Upper lobe of left lung (tissue), 6 donors: ENCODE measurements around the gene VMP1. TPM values are rescaled to one million over a fixed set of nuclear protein-coding genes. Genes with fewer than 3 reads are reported as not detected.

Experiments
- ATAC-seq, 2 donors: fragments of 200-7000 bp; cut with Tn5 transposase; one replicate each; pipeline ENCODE4 v1.9.1; 2022; ENCODE audit warnings: mild to moderate bottlenecking in 2 of 2, moderate library complexity in 2 of 2; ENCODE audit not compliant: low FRiP score in 2 of 2
- DNase-seq, 2 donors: peaks; one replicate each; pipeline ENCODE4 v3.0.0-alpha.2; 2019 to 2020
- H3K27ac ChIP-seq, 4 donors: fragments of 200-600 bp; sonication (generic); one replicate each; pipeline ENCODE4 v1.5.1; 2016 to 2019
- H3K27me3 ChIP-seq, 4 donors: fragments of 200-600 bp; sonication (generic); one replicate each; pipeline ENCODE4 v1.5.1; 2017 to 2019
- H3K36me3 ChIP-seq, 4 donors: fragments of 200-600 bp; sonication (generic); one replicate each; pipeline ENCODE4 v1.5.1; 2016 to 2019
- H3K4me1 ChIP-seq, 4 donors: fragments of 200-600 bp; sonication (generic); one replicate each; pipeline ENCODE4 v1.5.1; 2018 to 2019
- H3K4me3 ChIP-seq, 4 donors: fragments of 200-600 bp; sonication (generic); one replicate each; pipeline ENCODE4 v1.5.1; 2017 to 2019; ENCODE audit warnings: mild to moderate bottlenecking in 2 of 4, moderate library complexity in 1 of 4
- H3K9me3 ChIP-seq, 4 donors: fragments of 200-600 bp; sonication (generic); one replicate each; pipeline ENCODE4 v1.5.1; 2018 to 2019
- CTCF ChIP-seq, 6 experiments: fragments of 450-650 bp in 4 of 6; fragments of 200-600 bp in 2 of 6; sonication (generic) in 2 of 6; IDR thresholded peaks; one replicate each; pipeline ENCODE4 v1.5.1; 2016 to 2019; ENCODE audit warnings: antibody characterized with exemption in 6 of 6
- EP300 ChIP-seq, 4 donors: sonication (generic); formaldehyde crosslinking; IDR thresholded peaks; one replicate each; pipeline ENCODE4 v1.5.1; 2017; ENCODE audit warnings: antibody characterized with exemption in 4 of 4, control low read depth in 2 of 4
- POLR2A ChIP-seq, 4 donors: fragments of 450-650 bp; IDR thresholded peaks; one replicate each; pipeline ENCODE4 v1.5.1; 2016 to 2017; ENCODE audit warnings: antibody characterized with exemption in 4 of 4, mild to moderate bottlenecking in 2 of 4
- POLR2AphosphoS5 ChIP-seq, 2 donors: sonication (generic); formaldehyde crosslinking; IDR thresholded peaks; one replicate each; pipeline ENCODE4 v1.5.1; 2017; ENCODE audit warnings: antibody characterized with exemption in 2 of 2
- WGBS, 2 donors: methylation state at CpG; one replicate each; pipeline ENCODE4 v1.1.5; 2017 to 2018; 5-methylcytosine and 5-hydroxymethylcytosine counted together
- total RNA-seq, 6 donors: library from RNA; depleted of rRNA in 4 of 6; stranded (reverse); fragments of >200 nt in 4 of 6; gene quantifications; one replicate each; pipeline versions ENCODE4 v1.1.0 to v1.2.1, GENCODE V29; 2016 to 2021
- donor health status: DM: no; HTN: no; CAD: no; lungs with moderate emphysema.
- donor health status: DM: no; HTN: yes; CAD: no; lungs with severe emphysema.

Gene VMP1
- total RNA-seq, 6 donors from 2014 or later = 124 to 246 (median 181) TPM

GRCh38 chr17:59793205-59793604, 85.8 kb downstream of the VMP1 start:
- no peaks in the 10 kb centered on the region for H3K9me3 ChIP-seq
- peaks cover 0 to 3% (median 0%) of the 10 kb centered on the region in 4 donors for H3K36me3 ChIP-seq
- no peak for TF ChIP-seq POLR2A (IDR thresholded peaks at IDR 0.05)
- no peak for TF ChIP-seq CTCF (IDR thresholded peaks at IDR 0.05)
- TF ChIP-seq EP300 (IDR thresholded peaks at IDR 0.05) = no peak
- no peak for TF ChIP-seq POLR2AphosphoS5 (IDR thresholded peaks at IDR 0.05)
- no peak overlapping the region for H3K4me3 ChIP-seq
- 73% methylated on average over 6 of the region's 6 CpGs; no CpG with 5 or more reads in 1 of the 2 donors for WGBS, 2 donors
- peak overlapping the region in 1 of 4 donors; percentile 75 for H3K27ac ChIP-seq
- peaks cover 8 to 18% (median 13%) of the 10 kb centered on the region in 4 donors for H3K4me1 ChIP-seq
- ATAC-seq (peak in 1 of 2 donors; percentile 53), DNase-seq (no peak)
- no peaks in the 10 kb centered on the region for H3K27me3 ChIP-seq

- ATAC-seq = no peak
- WGBS, 2 donors = 83 to 88% methylated on average over 4 of the region's 4 CpGs
- peaks cover 3 to 12% (median 4%) of the 10 kb centered on the region in 4 donors for H3K4me1 ChIP-seq
- H3K27ac ChIP-seq = no peak overlapping the region
- H3K4me3 ChIP-seq = no peak overlapping the region
- peaks cover 0 to 3% (median 0%) of the 10 kb centered on the region in 4 donors for H3K36me3 ChIP-seq
- H3K27me3 ChIP-seq = no peaks in the 10 kb centered on the region
- TF ChIP-seq POLR2A (IDR thresholded peaks at IDR 0.05) (no peak), CTCF (IDR thresholded peaks at IDR 0.05) (no peak), EP300 (IDR thresholded peaks at IDR 0.05) (no peak), POLR2AphosphoS5 (IDR thresholded peaks at IDR 0.05) (no peak)
- DNase-seq = no peak
- no peaks in the 10 kb centered on the region for H3K9me3 ChIP-seq
Measured at GRCh38 chr17:59796138-59796537, 88.7 kb downstream of the VMP1 start.

- no peak overlapping the region for H3K27ac ChIP-seq
- WGBS, 2 donors = 74 to 87% methylated on average over 2 of the region's 2 CpGs
- TF ChIP-seq POLR2A (IDR thresholded peaks at IDR 0.05) (no peak), EP300 (IDR thresholded peaks at IDR 0.05) (no peak), POLR2AphosphoS5 (IDR thresholded peaks at IDR 0.05) (no peak), CTCF (IDR thresholded peaks at IDR 0.05) (no peak)
Measured at GRCh38 chr17:59796785-59797205, 89.3 kb downstream of the VMP1 start.

GRCh38 chr17:59798111-59798510, 90.7 kb downstream of the VMP1 start:
- TF ChIP-seq EP300 (IDR thresholded peaks at IDR 0.05) (no peak), CTCF (IDR thresholded peaks at IDR 0.05) (no peak), POLR2A (IDR thresholded peaks at IDR 0.05) (no peak)
- H3K4me1 ChIP-seq = peaks cover 4 to 8% (median 7%) of the 10 kb centered on the region in 4 donors
- no peak overlapping the region for H3K4me3 ChIP-seq
- no peaks in the 10 kb centered on the region for H3K9me3 ChIP-seq
- ATAC-seq (no peak), DNase-seq (no peak)
- WGBS, 2 donors = 65 to 93% methylated on average over 4 of the region's 4 CpGs
- no peaks in the 10 kb centered on the region for H3K36me3 ChIP-seq
- no peak overlapping the region for H3K27ac ChIP-seq
- H3K27me3 ChIP-seq = no peaks in the 10 kb centered on the region

More at GRCh38 chr17:59796785-59797205, 89.3 kb downstream of the VMP1 start:
- Histone ChIP-seq H3K9me3 (no peaks in the 10 kb centered on the region), H3K4me3 (no peak overlapping the region), H3K4me1 (peaks cover 2 to 9% (median 4%) of the 10 kb centered on the region in 4 donors), H3K27me3 (no peaks in the 10 kb centered on the region), H3K36me3 (peaks cover 0 to 3% (median 0%) of the 10 kb centered on the region in 4 donors)
- no peak for DNase-seq
- ATAC-seq = no peak

- no peaks in the 10 kb centered on the region for H3K27me3 ChIP-seq
- 87 to 91% methylated on average over 6 of the region's 6 CpGs for WGBS, 2 donors
- peaks cover 8 to 20% (median 13%) of the 10 kb centered on the region in 4 donors for H3K4me1 ChIP-seq
- no peak overlapping the region for H3K27ac ChIP-seq
- no peaks in the 10 kb centered on the region for H3K9me3 ChIP-seq
- no peak for TF ChIP-seq CTCF (IDR thresholded peaks at IDR 0.05)
- TF ChIP-seq POLR2AphosphoS5 (IDR thresholded peaks at IDR 0.05) = no peak
- TF ChIP-seq EP300 (IDR thresholded peaks at IDR 0.05) = no peak
- TF ChIP-seq POLR2A (IDR thresholded peaks at IDR 0.05) = no peak
- H3K4me3 ChIP-seq = no peak overlapping the region
- H3K36me3 ChIP-seq = no peaks in the 10 kb centered on the region
- ATAC-seq (no peak), DNase-seq (no peak)
Measured at GRCh38 chr17:59800530-59800942, 93.1 kb downstream of the VMP1 start.
